ENCODE results near the gene MSRB1.
"Not testable (repeated sequence)": the region's sequence is repeated elsewhere in the genome, so short reads cannot be mapped to it uniquely, and the experiment has no call there.

MSRB1 gene

DNA sequence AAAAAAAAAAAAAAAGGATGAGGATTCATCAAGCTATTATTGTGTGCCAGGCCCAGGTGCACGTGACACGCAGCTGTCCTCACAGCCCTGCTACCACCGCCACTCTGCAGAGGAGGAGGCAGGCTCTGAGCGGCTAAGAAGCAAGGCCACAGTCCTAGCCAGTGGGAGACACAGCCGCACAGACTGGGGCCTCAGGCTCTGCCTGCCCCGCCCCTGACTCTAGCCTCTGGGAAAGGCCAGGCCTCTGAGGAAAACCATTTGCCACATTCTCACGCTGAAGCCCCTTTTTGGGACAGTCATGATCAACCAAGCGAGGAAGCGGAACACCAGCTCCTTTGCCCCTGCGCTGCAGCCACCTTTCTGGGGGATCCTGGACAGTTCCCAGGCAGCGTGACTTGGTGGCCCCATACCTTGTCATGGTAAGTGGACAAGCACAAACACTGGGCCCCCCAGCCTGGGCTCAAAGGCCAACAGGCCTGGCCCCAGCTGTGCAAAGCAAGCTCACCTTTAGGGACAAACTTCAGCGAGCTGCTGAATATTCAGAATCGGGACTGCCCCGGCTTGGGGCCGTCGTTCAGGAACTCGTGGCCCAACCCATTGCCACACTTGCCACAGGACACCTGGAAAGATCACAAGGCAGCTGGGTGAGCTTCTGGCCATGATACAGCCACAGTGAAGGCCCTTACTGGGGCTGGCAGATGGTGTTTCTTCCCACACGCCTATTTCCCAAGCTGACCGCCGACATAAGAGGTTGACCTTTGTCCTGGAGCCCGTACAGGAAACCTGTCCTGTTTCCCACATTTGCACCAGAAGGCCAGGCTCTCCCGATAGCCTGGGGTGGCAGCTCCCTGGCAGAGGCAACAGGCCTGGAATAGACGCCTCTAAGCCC is 2.5 kb downstream of the MSRB1 start:
- TF ChIP-seq, protein P1, sequence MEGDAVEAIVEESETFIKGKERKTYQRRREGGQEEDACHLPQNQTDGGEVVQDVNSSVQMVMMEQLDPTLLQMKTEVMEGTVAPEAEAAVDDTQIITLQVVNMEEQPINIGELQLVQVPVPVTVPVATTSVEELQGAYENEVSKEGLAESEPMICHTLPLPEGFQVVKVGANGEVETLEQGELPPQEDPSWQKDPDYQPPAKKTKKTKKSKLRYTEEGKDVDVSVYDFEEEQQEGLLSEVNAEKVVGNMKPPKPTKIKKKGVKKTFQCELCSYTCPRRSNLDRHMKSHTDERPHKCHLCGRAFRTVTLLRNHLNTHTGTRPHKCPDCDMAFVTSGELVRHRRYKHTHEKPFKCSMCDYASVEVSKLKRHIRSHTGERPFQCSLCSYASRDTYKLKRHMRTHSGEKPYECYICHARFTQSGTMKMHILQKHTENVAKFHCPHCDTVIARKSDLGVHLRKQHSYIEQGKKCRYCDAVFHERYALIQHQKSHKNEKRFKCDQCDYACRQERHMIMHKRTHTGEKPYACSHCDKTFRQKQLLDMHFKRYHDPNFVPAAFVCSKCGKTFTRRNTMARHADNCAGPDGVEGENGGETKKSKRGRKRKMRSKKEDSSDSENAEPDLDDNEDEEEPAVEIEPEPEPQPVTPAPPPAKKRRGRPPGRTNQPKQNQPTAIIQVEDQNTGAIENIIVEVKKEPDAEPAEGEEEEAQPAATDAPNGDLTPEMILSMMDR (IDR thresholded peaks at IDR 0.05): no peak
- no peak for DNase-seq (ENCODE audit: low spot score)
- Histone ChIP-seq H3K4me3 (no peak overlapping the region), H3K27ac (no peak overlapping the region)

DNA sequence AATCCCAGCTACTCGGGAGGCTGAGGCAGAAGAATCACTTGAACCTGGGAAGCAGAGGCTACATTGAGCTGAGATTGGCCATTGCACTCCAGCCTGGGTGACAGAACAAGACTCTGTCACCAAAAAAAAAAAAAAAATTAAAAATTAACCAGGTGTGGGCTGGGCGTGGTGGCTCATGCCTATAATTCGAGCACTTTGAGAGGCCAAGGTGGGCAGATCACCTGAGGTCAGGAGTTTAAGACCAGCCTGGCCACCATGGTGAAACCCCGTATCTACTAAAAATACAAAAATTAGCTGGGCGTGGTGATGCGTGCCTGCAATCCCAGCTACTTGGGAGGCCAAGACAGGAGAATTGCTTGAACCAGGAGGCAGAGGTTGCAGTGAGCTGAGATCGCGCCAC is 3.2 kb downstream of the MSRB1 start:
- not testable (repeated sequence) for DNase-seq (ENCODE audit: low spot score); H3K4me3 ChIP-seq; H3K27ac ChIP-seq

DNA sequence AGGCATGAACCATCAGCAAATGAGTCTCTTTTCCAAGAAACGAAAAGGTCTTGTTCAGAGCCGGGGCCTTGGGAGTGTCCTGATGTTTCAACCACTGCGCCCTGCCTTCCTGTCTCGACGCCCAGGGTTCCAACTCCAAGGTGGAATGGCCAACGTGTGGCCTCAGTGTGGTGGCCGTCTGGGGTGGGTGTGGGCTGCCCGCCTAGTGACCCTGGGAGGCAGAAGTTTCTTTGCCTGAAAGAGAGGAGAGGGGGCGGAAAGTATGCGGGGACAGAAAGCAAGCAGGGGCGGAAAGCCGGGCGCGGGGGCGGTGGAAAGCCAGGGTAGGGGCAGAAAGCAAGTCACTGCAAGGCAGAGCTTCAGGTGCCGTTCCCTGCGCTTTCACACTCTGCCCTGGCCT is 4.1 kb downstream of the MSRB1 start:
- Histone ChIP-seq H3K27ac (peak overlapping the region in 1 of 2 donors; percentile 24), H3K4me3 (no peak overlapping the region)
- DNase-seq (ENCODE audit: low spot score): no peak
- TF ChIP-seq, protein P1 (IDR thresholded peaks at IDR 0.05): no peak

DNA sequence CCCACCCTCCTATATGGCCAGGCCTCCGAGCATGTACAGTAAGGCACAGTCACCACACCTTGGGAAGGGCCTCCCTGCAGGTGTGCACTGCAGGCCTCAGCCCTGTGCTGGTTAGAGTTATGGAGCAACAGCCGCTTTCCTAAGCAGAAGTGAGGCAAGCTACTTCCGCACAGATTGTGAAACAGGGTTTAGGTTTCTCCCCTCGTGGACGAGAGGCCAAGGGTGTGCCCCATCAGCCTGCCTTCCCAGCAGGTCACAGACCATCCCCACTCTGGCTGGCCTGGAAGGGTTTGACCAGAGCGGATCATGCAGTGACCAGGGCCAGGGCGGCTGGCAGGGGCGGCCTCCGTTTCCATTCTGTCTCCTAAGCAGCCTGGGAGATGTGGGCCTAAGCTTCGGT is 4.7 kb downstream of the MSRB1 start:
- no peak overlapping the region for H3K4me3 ChIP-seq
- no peak for DNase-seq (ENCODE audit: low spot score)
- peak overlapping the region in 1 of 2 donors; percentile 24 for H3K27ac ChIP-seq
- TF ChIP-seq, protein P1 (IDR thresholded peaks at IDR 0.05): no peak

DNA sequence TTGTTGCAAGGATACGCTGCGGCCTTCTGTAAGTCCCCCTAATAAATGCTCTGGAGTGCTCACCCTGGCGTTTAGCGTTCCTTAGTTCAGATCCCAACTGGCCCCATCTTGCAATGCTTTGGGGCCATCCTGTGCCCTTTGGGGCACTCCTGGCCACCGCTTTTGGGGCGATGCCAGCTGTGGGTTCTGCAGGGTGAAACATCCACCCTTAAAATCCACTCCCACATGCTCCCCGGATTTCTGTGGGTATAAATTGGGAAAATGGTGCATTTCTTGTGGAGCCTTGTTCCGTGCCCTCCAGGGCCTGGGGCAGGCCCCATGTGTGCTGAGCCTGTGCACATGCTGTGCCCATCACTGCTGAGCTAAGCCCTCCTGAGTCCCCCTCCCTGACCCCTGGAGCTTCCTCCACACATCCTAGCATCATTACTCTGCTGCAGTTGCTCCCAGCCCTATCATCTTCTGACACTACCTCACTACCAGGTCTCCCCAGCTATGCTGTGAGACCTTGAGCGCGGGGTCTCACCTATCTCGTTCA is 6.0 kb downstream of the MSRB1 start:
- no peak overlapping the region for H3K4me3 ChIP-seq
- no peak for DNase-seq (ENCODE audit: low spot score)
- TF ChIP-seq, protein P1 (IDR thresholded peaks at IDR 0.05): no peak
- H3K27ac ChIP-seq: no peak overlapping the region

DNA sequence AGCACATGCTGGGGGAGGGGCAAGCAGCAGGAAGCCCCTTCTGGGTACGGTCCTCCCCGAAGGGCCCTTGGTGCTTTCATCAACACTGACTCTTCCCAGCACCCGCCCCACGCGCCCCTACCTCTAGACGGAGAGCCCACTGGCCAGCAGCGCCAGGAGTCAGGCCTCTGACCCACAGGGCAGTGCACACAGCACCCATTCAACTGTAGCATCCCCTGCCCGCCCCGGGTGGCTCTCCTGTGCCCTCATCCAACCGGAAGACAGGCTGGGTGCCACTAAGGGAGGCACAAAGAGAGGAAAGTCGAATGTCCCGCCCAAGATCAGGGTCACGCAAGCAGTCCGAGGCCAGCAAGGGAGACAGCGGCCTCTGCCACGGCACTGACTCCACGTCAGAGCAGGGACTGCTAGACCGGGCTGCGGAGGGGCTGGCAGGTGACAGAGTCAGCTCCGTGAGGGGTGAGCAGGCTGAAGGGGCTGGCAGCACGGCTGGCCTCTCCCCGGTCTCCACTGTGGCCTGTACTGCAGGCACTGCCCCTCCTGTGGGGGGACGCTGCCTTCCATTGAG is 9.8 kb downstream of the MSRB1 start:
- no peak for DNase-seq (ENCODE audit: low spot score)
- H3K27ac ChIP-seq: no peak overlapping the region
- TF ChIP-seq, protein P1 (IDR thresholded peaks at IDR 0.05): no peak
- H3K4me3 ChIP-seq: no peak overlapping the region

DNA sequence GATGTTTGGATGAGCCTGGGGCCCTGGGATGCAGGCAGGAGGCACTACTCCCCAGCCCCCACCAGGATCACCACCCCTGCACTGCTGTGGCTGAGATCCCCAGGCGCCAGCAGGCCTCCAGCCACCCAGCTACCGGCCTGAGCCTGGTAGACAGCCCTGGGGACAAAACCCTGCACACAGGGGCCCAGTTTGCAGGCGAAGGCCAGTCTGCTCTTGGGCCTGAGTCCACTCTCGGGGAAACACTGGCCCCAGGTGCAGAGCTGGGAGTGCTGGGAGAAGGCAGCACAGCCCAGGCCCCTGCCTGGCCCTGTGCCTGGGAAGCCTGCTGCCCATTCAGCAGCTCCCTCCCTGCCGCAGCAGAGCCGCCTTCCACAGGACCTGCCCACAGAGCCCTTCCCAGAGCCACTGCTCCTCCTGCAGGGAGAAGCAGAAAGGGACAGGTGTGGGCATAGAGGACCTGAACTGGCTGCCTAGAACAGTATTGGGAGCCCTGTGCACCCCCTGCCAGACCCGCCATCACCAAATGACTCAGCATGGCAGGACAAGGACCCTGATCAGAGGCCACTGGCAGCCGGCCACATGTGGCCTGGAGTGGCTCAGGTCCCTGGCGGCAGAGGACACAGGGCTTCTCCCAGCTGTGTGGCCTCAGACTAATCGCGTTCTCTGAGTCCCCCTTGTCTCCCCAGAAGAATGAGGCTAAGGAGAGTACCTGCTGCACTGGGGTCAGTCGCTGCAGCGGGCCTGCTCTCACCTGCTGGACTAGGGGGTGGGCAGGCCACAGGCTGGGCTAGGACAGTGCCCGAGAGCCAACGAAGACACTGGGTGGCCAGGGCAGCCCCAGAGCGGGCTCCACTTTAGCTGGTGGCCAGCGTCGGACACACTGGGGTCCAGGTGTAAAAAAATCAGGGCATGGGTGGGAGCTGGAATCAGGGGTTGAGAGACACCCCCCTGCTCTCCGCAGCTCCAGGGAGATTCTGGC is 10.7 kb downstream of the MSRB1 start:
- no peak for DNase-seq (ENCODE audit: low spot score)
- TF ChIP-seq, protein P1 (IDR thresholded peaks at IDR 0.05): no peak
- no peak overlapping the region for H3K27ac ChIP-seq
- no peak overlapping the region for H3K4me3 ChIP-seq
